Endothelial cell (in vitro differentiated cells): Measurements from ENCODE around the gene SLC36A3. TPM values are rescaled to one million over a fixed set of nuclear protein-coding genes. Genes with fewer than 3 reads are reported as not detected.

Experiments
- DNase-seq: peaks from one replicate; pipeline ENCODE4 v3.0.0; 2021; ENCODE audit warnings: low spot score
- H3K27ac Mint-ChIP-seq: one replicate; pipeline ENCODE4 v1.8.0; 2021; ENCODE audit warnings: mixed read lengths, inconsistent platforms; ENCODE audit not compliant: unreplicated experiment
- H3K27me3 Mint-ChIP-seq: one replicate; pipeline ENCODE4 v1.8.0; 2021; ENCODE audit warnings: mild to moderate bottlenecking, moderate library complexity, mixed read lengths, inconsistent platforms; ENCODE audit not compliant: unreplicated experiment
- H3K36me3 Mint-ChIP-seq: one replicate; pipeline ENCODE4 v1.8.0; 2021; ENCODE audit warnings: mild to moderate bottlenecking, low read depth, mixed read lengths, inconsistent platforms; ENCODE audit not compliant: unreplicated experiment
- H3K4me1 Mint-ChIP-seq: one replicate; pipeline ENCODE4 v1.8.0; 2021; ENCODE audit warnings: mild to moderate bottlenecking, mixed read lengths, inconsistent platforms; ENCODE audit not compliant: unreplicated experiment
- H3K4me3 Mint-ChIP-seq: one replicate; pipeline ENCODE4 v1.8.0; 2021; ENCODE audit warnings: mild to moderate bottlenecking, mixed read lengths, inconsistent platforms; ENCODE audit not compliant: unreplicated experiment
- H3K9me3 Mint-ChIP-seq: one replicate; pipeline ENCODE4 v1.8.0; 2021; ENCODE audit warnings: mixed read lengths, inconsistent platforms; ENCODE audit not compliant: unreplicated experiment
- total RNA-seq: library from RNA; stranded (reverse); fragmentation: NEBNext Ultra II Directional; extraction: Animal tissue kit (Norgen Biotek cat#: 25700); gene quantifications from one replicate; pipeline ENCODE4 v1.2.1, GENCODE V29; 2021; ENCODE audit not compliant: unreplicated experiment
- TF ChIP-seq, protein P1 (sequence below): fragments of 200-600 bp; sonication (generic); IDR thresholded peaks from one replicate; pipeline ENCODE4 v1.5.0; 2021; ENCODE audit warnings: antibody characterized with exemption; ENCODE audit not compliant: unreplicated experiment

The SLC36A3 gene
- total RNA-seq, 1 donor from 2014 or later: not detected

- Mint-ChIP-seq H3K4me3 (no peak overlapping the region), H3K27ac (no peak overlapping the region), H3K27me3 (peaks cover 2% of the 10 kb centered on the region), H3K4me1 (no peaks in the 10 kb centered on the region), H3K36me3 (peaks cover 4% of the 10 kb centered on the region), H3K9me3 (no peaks in the 10 kb centered on the region)
- TF ChIP-seq, protein P1, sequence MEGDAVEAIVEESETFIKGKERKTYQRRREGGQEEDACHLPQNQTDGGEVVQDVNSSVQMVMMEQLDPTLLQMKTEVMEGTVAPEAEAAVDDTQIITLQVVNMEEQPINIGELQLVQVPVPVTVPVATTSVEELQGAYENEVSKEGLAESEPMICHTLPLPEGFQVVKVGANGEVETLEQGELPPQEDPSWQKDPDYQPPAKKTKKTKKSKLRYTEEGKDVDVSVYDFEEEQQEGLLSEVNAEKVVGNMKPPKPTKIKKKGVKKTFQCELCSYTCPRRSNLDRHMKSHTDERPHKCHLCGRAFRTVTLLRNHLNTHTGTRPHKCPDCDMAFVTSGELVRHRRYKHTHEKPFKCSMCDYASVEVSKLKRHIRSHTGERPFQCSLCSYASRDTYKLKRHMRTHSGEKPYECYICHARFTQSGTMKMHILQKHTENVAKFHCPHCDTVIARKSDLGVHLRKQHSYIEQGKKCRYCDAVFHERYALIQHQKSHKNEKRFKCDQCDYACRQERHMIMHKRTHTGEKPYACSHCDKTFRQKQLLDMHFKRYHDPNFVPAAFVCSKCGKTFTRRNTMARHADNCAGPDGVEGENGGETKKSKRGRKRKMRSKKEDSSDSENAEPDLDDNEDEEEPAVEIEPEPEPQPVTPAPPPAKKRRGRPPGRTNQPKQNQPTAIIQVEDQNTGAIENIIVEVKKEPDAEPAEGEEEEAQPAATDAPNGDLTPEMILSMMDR: no peak
- DNase-seq: no peak
These were observed 41.7 kb upstream of the SLC36A3 start for GRCh38 chr5:151345187-151345807.

GRCh38 chr5:151344088-151344487 lies 40.5 kb upstream of the SLC36A3 start:
- no peak overlapping the region for H3K27ac Mint-ChIP-seq
- H3K9me3 Mint-ChIP-seq: no peaks in the 10 kb centered on the region
- peaks cover 4% of the 10 kb centered on the region for H3K36me3 Mint-ChIP-seq
- peaks cover 2% of the 10 kb centered on the region for H3K27me3 Mint-ChIP-seq
- no peaks in the 10 kb centered on the region for H3K4me1 Mint-ChIP-seq
- H3K4me3 Mint-ChIP-seq: no peak overlapping the region
- TF ChIP-seq, protein P1: no peak
- DNase-seq: no peak

- Mint-ChIP-seq H3K36me3 (peaks cover 4% of the 10 kb centered on the region), H3K4me1 (no peaks in the 10 kb centered on the region), H3K27ac (no peak overlapping the region), H3K27me3 (peaks cover 2% of the 10 kb centered on the region), H3K9me3 (no peaks in the 10 kb centered on the region), H3K4me3 (no peak overlapping the region)
- no peak for DNase-seq
- TF ChIP-seq, protein P1: no peak
These were observed 36.4 kb upstream of the SLC36A3 start for GRCh38 chr5:151340004-151340403.

GRCh38 chr5:151338734-151339133 lies 35.2 kb upstream of the SLC36A3 start:
- no peaks in the 10 kb centered on the region for H3K9me3 Mint-ChIP-seq
- TF ChIP-seq, protein P1: no peak
- no peak overlapping the region for H3K4me3 Mint-ChIP-seq
- H3K27me3 Mint-ChIP-seq: no peaks in the 10 kb centered on the region
- DNase-seq: no peak
- no peak overlapping the region for H3K27ac Mint-ChIP-seq
- no peaks in the 10 kb centered on the region for H3K4me1 Mint-ChIP-seq
- peaks cover 4% of the 10 kb centered on the region for H3K36me3 Mint-ChIP-seq

DNA sequence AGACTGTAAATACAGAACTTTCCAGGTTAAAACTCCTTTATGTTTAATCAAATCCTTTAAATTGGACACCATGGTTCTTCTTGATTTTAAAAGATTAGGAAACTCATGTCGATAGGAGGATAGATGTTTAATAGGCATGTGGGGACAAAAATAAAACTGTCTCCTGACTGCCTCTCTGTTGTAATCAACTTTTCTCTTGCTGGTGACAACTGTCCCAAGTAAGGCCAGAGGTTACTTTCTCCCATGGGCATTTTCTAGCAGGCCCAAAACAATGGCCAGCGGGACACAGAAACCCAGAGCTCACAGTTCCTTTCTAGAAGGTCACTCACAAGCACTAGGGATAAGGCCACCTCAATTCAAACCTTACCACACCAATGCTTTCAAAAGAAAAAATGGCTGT lies 29.3 kb upstream of the SLC36A3 start:
- Mint-ChIP-seq H3K27me3 (no peaks in the 10 kb centered on the region), H3K4me3 (no peak overlapping the region), H3K27ac (no peak overlapping the region), H3K9me3 (no peaks in the 10 kb centered on the region), H3K36me3 (no peaks in the 10 kb centered on the region), H3K4me1 (peaks cover 8% of the 10 kb centered on the region)
- DNase-seq: no peak
- TF ChIP-seq, protein P1: no peak
